Measurements from ENCODE around the gene MED28.

Gene MED28

GRCh38 chr4:17613761-17614415, 553 bp upstream of the MED28 start:
- ChIA-PET CTCF (interaction anchor here (0.8 to 2.2 kb wide), 6 partner anchors 11 to 159 kb away, joined by 3 to 6 read pairs (median 3); no protein-coding TSS in a partner anchor), POLR2A (interaction anchor here (0.6 to 1.4 kb wide), 4 partner anchors 16 to 1394 kb away, joined by 3 to 5 read pairs (median 4); partner anchors contain the start of genes DCAF16 and NCAPG)
- H3K9me3 ChIP-seq (ENCODE audit: control extremely low read depth in 1 of 5, control insufficient read depth in 4 of 5, insufficient read depth in 2 of 5, low read depth in 1 of 5, low read length in 4 of 5): no peaks in the 10 kb centered on the region
- DNase-seq: peak in 2 of 3 donors; percentile 19 to 47
- H3K4me1 ChIP-seq (ENCODE audit: control extremely low read depth in 1 of 4, control insufficient read depth in 4 of 4, insufficient read depth in 4 of 4, low read length in 3 of 4): peaks cover 8 to 34% (median 29%) of the 10 kb centered on the region in 4 experiments
- peaks cover 4 to 15% (median 8%) of the 10 kb centered on the region in 4 experiments for H3K36me3 ChIP-seq (ENCODE audit: control insufficient read depth in 4 of 4, insufficient read depth in 4 of 4, low read length in 3 of 4)
- 0% methylated on average over 5 of the region's 23 CpGs for WGBS (ENCODE audit: insufficient coverage)
- H3K27ac ChIP-seq (ENCODE audit: insufficient read depth in 1 of 2, low read depth in 1 of 2, low read length in 2 of 2, poor library complexity in 1 of 2, severe bottlenecking in 2 of 2): peak overlapping the region; percentile 97 to 99
- H3K27me3 ChIP-seq (replicated peaks in 2 of 5; ENCODE audit: control insufficient read depth in 4 of 5, insufficient read depth in 5 of 5, low read length in 4 of 5): no peaks in the 10 kb centered on the region
- peak overlapping the region; percentile 66 to 100 (median 99) for H3K4me3 ChIP-seq (ENCODE audit: control insufficient read depth in 1 of 7, extremely low read depth in 1 of 7, insufficient read depth in 4 of 7, low read depth in 2 of 7, low read length in 6 of 7)

- H3K4me1 ChIP-seq (ENCODE audit: control extremely low read depth in 1 of 4, control insufficient read depth in 4 of 4, insufficient read depth in 4 of 4, low read length in 3 of 4): peaks cover 12 to 40% (median 35%) of the 10 kb centered on the region in 4 experiments
- peaks cover 6 to 37% (median 23%) of the 10 kb centered on the region in 4 experiments for H3K36me3 ChIP-seq (ENCODE audit: control insufficient read depth in 4 of 4, insufficient read depth in 4 of 4, low read length in 3 of 4)
- DNase-seq: peak in 2 of 3 donors; percentile 11 to 21
- ChIA-PET CTCF (interaction anchor here (1.3 kb wide), 1 partner anchor 67 kb away, joined by 4 read pairs; no protein-coding TSS in a partner anchor), POLR2A (no interaction called here)
- peak overlapping the region in 4 of 7 experiments; percentile 5 to 99 (median 38) for H3K4me3 ChIP-seq (ENCODE audit: control insufficient read depth in 1 of 7, extremely low read depth in 1 of 7, insufficient read depth in 4 of 7, low read depth in 2 of 7, low read length in 6 of 7)
- H3K9me3 ChIP-seq (ENCODE audit: control extremely low read depth in 1 of 5, control insufficient read depth in 4 of 5, insufficient read depth in 2 of 5, low read depth in 1 of 5, low read length in 4 of 5): no peaks in the 10 kb centered on the region
- no peaks in the 10 kb centered on the region for H3K27me3 ChIP-seq (replicated peaks in 2 of 5; ENCODE audit: control insufficient read depth in 4 of 5, insufficient read depth in 5 of 5, low read length in 4 of 5)
- H3K27ac ChIP-seq (ENCODE audit: insufficient read depth in 1 of 2, low read depth in 1 of 2, low read length in 2 of 2, poor library complexity in 1 of 2, severe bottlenecking in 2 of 2): peak overlapping the region in 1 of 2 experiments; percentile 18
- WGBS (ENCODE audit: insufficient coverage): 26% methylated on average over 4 of the region's 5 CpGs
Measured at GRCh38 chr4:17616283-17616682, 1.8 kb downstream of the MED28 start.

- peaks cover 17 to 58% (median 42%) of the 10 kb centered on the region in 4 experiments for H3K36me3 ChIP-seq (ENCODE audit: control insufficient read depth in 4 of 4, insufficient read depth in 4 of 4, low read length in 3 of 4)
- peak in 2 of 3 donors; percentile 5 to 19 for DNase-seq
- no peaks in the 10 kb centered on the region for H3K27me3 ChIP-seq (replicated peaks in 2 of 5; ENCODE audit: control insufficient read depth in 4 of 5, insufficient read depth in 5 of 5, low read length in 4 of 5)
- peak overlapping the region in 1 of 7 experiments; percentile 12 for H3K4me3 ChIP-seq (ENCODE audit: control insufficient read depth in 1 of 7, extremely low read depth in 1 of 7, insufficient read depth in 4 of 7, low read depth in 2 of 7, low read length in 6 of 7)
- WGBS (ENCODE audit: insufficient coverage): 0% methylated on average over 1 of the region's 1 CpG
- H3K4me1 ChIP-seq (ENCODE audit: control extremely low read depth in 1 of 4, control insufficient read depth in 4 of 4, insufficient read depth in 4 of 4, low read length in 3 of 4): peaks cover 12 to 39% (median 35%) of the 10 kb centered on the region in 4 experiments
- no peaks in the 10 kb centered on the region for H3K9me3 ChIP-seq (ENCODE audit: control extremely low read depth in 1 of 5, control insufficient read depth in 4 of 5, insufficient read depth in 2 of 5, low read depth in 1 of 5, low read length in 4 of 5)
- ChIA-PET CTCF (interaction anchor here (0.9 to 1.0 kb wide), 2 partner anchors 12 to 20 kb away, joined by 3 read pairs; no protein-coding TSS in a partner anchor), POLR2A (no interaction called here)
- peak overlapping the region; percentile 40 to 60 for H3K27ac ChIP-seq (ENCODE audit: insufficient read depth in 1 of 2, low read depth in 1 of 2, low read length in 2 of 2, poor library complexity in 1 of 2, severe bottlenecking in 2 of 2)
Measured at GRCh38 chr4:17618926-17619325, 4.5 kb downstream of the MED28 start.

- no peak overlapping the region for H3K4me3 ChIP-seq (ENCODE audit: control insufficient read depth in 1 of 7, extremely low read depth in 1 of 7, insufficient read depth in 4 of 7, low read depth in 2 of 7, low read length in 6 of 7)
- WGBS (ENCODE audit: insufficient coverage): 100% methylated on average over 4 of the region's 7 CpGs
- peaks cover 17 to 64% (median 47%) of the 10 kb centered on the region in 4 experiments for H3K36me3 ChIP-seq (ENCODE audit: control insufficient read depth in 4 of 4, insufficient read depth in 4 of 4, low read length in 3 of 4)
- no peaks in the 10 kb centered on the region for H3K27me3 ChIP-seq (replicated peaks in 2 of 5; ENCODE audit: control insufficient read depth in 4 of 5, insufficient read depth in 5 of 5, low read length in 4 of 5)
- ChIA-PET CTCF (interaction anchor here (1.0 kb wide), 1 partner anchor 13 kb away, joined by 3 read pairs; no protein-coding TSS in a partner anchor), POLR2A (no interaction called here)
- H3K9me3 ChIP-seq (ENCODE audit: control extremely low read depth in 1 of 5, control insufficient read depth in 4 of 5, insufficient read depth in 2 of 5, low read depth in 1 of 5, low read length in 4 of 5): no peaks in the 10 kb centered on the region
- no peak for DNase-seq
- H3K27ac ChIP-seq (ENCODE audit: insufficient read depth in 1 of 2, low read depth in 1 of 2, low read length in 2 of 2, poor library complexity in 1 of 2, severe bottlenecking in 2 of 2): peak overlapping the region in 1 of 2 experiments; percentile 60
- peaks cover 12 to 39% (median 35%) of the 10 kb centered on the region in 4 experiments for H3K4me1 ChIP-seq (ENCODE audit: control extremely low read depth in 1 of 4, control insufficient read depth in 4 of 4, insufficient read depth in 4 of 4, low read length in 3 of 4)
Measured at GRCh38 chr4:17619416-17620105, 5.1 kb downstream of the MED28 start.

DNA sequence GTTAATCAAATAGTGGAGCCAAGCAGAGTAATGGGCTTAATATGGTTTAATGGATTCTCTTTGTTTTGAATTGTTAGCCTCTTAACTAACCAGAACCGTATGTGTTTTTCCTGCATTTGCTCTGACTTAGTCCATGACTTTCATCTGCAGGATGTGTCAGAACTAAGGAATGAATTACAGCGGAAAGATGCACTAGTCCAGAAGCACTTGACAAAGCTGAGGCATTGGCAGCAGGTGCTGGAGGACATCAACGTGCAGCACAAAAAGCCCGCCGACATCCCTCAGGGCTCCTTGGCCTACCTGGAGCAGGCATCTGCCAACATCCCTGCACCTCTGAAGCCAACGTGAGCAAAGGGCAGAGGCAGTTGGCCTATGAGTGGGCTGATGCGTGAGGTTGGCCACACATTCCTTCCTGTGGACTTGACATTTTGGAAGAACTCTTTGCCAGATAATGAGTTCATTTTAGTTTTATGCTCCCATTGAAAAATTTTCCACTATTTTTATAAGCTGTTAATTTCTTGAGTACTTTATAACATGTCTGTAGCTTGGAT, 9.1 kb downstream of the MED28 start:
- Histone ChIP-seq H3K27ac (ENCODE audit: insufficient read depth in 1 of 2, low read depth in 1 of 2, low read length in 2 of 2, poor library complexity in 1 of 2, severe bottlenecking in 2 of 2) (no peak overlapping the region), H3K36me3 (ENCODE audit: control insufficient read depth in 4 of 4, insufficient read depth in 4 of 4, low read length in 3 of 4) (peaks cover 26 to 89% (median 62%) of the 10 kb centered on the region in 4 experiments), H3K4me1 (ENCODE audit: control extremely low read depth in 1 of 4, control insufficient read depth in 4 of 4, insufficient read depth in 4 of 4, low read length in 3 of 4) (peaks cover 6 to 10% (median 9%) of the 10 kb centered on the region in 4 experiments), H3K9me3 (ENCODE audit: control extremely low read depth in 1 of 5, control insufficient read depth in 4 of 5, insufficient read depth in 2 of 5, low read depth in 1 of 5, low read length in 4 of 5) (no peaks in the 10 kb centered on the region), H3K4me3 (ENCODE audit: control insufficient read depth in 1 of 7, extremely low read depth in 1 of 7, insufficient read depth in 4 of 7, low read depth in 2 of 7, low read length in 6 of 7) (no peak overlapping the region), H3K27me3 (replicated peaks in 2 of 5; ENCODE audit: control insufficient read depth in 4 of 5, insufficient read depth in 5 of 5, low read length in 4 of 5) (no peaks in the 10 kb centered on the region)
- CTCF ChIA-PET: interaction anchor here (1.0 to 2.0 kb wide), 2 partner anchors 69 to 74 kb away, joined by 3 to 4 read pairs; no protein-coding TSS in a partner anchor
- no peak for DNase-seq
- 96% methylated on average over 7 of the region's 7 CpGs for WGBS (ENCODE audit: insufficient coverage)
- POLR2A ChIA-PET: interaction anchor here (0.7 kb wide), 1 partner anchor 9 kb away, joined by 3 read pairs; the partner anchor contains the start of gene MED28

- Histone ChIP-seq H3K4me3 (ENCODE audit: control insufficient read depth in 1 of 7, extremely low read depth in 1 of 7, insufficient read depth in 4 of 7, low read depth in 2 of 7, low read length in 6 of 7) (no peak overlapping the region), H3K9me3 (ENCODE audit: control extremely low read depth in 1 of 5, control insufficient read depth in 4 of 5, insufficient read depth in 2 of 5, low read depth in 1 of 5, low read length in 4 of 5) (no peaks in the 10 kb centered on the region), H3K27ac (ENCODE audit: insufficient read depth in 1 of 2, low read depth in 1 of 2, low read length in 2 of 2, poor library complexity in 1 of 2, severe bottlenecking in 2 of 2) (no peak overlapping the region), H3K27me3 (replicated peaks in 2 of 5; ENCODE audit: control insufficient read depth in 4 of 5, insufficient read depth in 5 of 5, low read length in 4 of 5) (no peaks in the 10 kb centered on the region), H3K4me1 (ENCODE audit: control extremely low read depth in 1 of 4, control insufficient read depth in 4 of 4, insufficient read depth in 4 of 4, low read length in 3 of 4) (no peaks in the 10 kb centered on the region), H3K36me3 (ENCODE audit: control insufficient read depth in 4 of 4, insufficient read depth in 4 of 4, low read length in 3 of 4) (peaks cover 26 to 95% (median 59%) of the 10 kb centered on the region in 4 experiments)
- DNase-seq: no peak
- POLR2A ChIA-PET: no interaction called here
- WGBS (ENCODE audit: insufficient coverage): no CpG with 5 or more reads among the region's 2 CpGs
- CTCF ChIA-PET: no interaction called here
Measured at GRCh38 chr4:17624821-17625220, 10.4 kb downstream of the MED28 start.
